Measurements from ENCODE around the gene EXO1. TPM values are rescaled to one million over a fixed set of nuclear protein-coding genes. Genes with fewer than 3 reads are reported as not detected.

Gene EXO1
- polyA plus RNA-seq, 1 of the 3 experiments (the other 2 are of a cell fraction), result 3.9 TPM

DNA sequence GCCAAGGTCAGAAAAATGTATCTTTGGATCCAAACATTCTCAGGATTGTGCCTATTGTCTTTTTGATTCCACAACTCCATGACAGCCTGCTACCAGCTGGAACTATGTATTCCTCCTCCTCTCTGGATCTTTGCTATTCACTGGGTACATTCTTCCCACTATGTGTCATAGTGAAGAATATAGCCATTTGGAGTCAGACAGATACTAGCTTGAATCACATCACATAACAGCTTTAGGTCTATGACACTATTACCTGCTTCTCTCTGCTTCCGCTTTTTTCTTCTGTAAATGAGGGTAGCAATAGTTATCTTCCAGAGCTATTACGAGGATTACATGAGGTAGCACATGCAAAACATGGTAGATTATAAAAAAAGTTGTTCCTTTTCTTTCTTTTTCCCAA is 5.4 kb upstream of the EXO1 start:
- Histone ChIP-seq H3K4me1 (ENCODE audit: control insufficient read depth in 1 of 2, insufficient read depth in 2 of 2, low read depth in 1 of 2, low read length in 1 of 2) (peaks cover 0 to 3% of the 10 kb centered on the region in 2 experiments; a peak in 2 of 4 replicates), H3K27ac (ENCODE audit: low read depth in 2 of 2, low read length in 1 of 2) (no peak overlapping the region), H3F3A (replicated peaks; ENCODE audit: insufficient read depth) (peaks cover 3% of the 10 kb centered on the region), H3K9ac (no peak overlapping the region), H4K20me1 (ENCODE audit: insufficient read depth) (no peaks in the 10 kb centered on the region), H3K9me3 (no peaks in the 10 kb centered on the region), H3K79me2 (ENCODE audit: insufficient read depth) (no peaks in the 10 kb centered on the region), H3K9me2 (no peaks in the 10 kb centered on the region), H3K27me3 (ENCODE audit: insufficient read depth) (no peaks in the 10 kb centered on the region), H3K4me3 (ENCODE audit: low read depth in 2 of 2, low read length in 1 of 2) (no peak overlapping the region), H3K4me2 (0 out of 2 replicates have a peak overlapping the region, but pooled peaks have one; percentile 4), H2AFZ (ENCODE audit: low read depth) (no peak overlapping the region), H3K36me3 (replicated peaks in 1 of 2; ENCODE audit: control insufficient read depth in 1 of 2, insufficient read depth in 2 of 2, low read length in 1 of 2) (no peaks in the 10 kb centered on the region)
- CTCF ChIA-PET, result interaction anchor here (2.7 to 6.2 kb wide), 3 partner anchors 9 to 231 kb away, joined by 8 to 23 read pairs (median 16); no protein-coding TSS in a partner anchor
- TF ChIP-seq MEF2A (IDR thresholded peaks at IDR 0.05; ENCODE audit: borderline replicate concordance, low read depth) (0 out of 2 replicates have a peak, but pooled peaks have one; percentile 27), RCOR1 (IDR thresholded peaks at IDR 0.05; ENCODE audit: low read length) (no peak), FOSL2 (IDR thresholded peaks at IDR 0.05; ENCODE audit: borderline replicate concordance, low read depth) (peak; percentile 26; the same call in 1 of the 2 replicates)
- 80% methylated on average over 2 of the region's 2 CpGs for WGBS (ENCODE audit: low lambda C conversion rate)
- POLR2A ChIA-PET, result no interaction called here
- no peak for DNase-seq

DNA sequence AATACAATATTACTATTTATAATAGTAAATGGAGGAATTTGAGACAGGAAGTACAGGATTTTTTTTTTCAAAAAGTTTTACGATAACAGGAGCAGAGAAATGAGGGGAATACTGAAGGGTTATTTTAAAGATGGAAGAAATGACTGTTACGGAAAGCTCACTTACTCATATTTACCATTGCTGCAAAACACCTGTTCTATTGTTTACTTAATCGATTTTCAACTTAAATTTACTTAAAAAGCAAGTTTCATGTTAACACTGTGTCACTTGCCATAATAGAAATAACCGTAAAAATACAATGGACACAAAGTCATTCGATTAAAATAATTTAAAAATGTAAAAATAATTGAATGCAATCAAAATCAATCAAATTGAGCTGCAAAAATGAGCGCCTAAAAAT is 3.4 kb upstream of the EXO1 start:
- Histone ChIP-seq H3K36me3 (replicated peaks in 1 of 2; ENCODE audit: control insufficient read depth in 1 of 2, insufficient read depth in 2 of 2, low read length in 1 of 2) (no peaks in the 10 kb centered on the region), H3K9me3 (no peaks in the 10 kb centered on the region), H3K4me2 (no peak overlapping the region), H2AFZ (ENCODE audit: low read depth) (no peak overlapping the region), H3K9me2 (no peaks in the 10 kb centered on the region), H3K4me3 (ENCODE audit: low read depth in 2 of 2, low read length in 1 of 2) (no peak overlapping the region), H3F3A (replicated peaks; ENCODE audit: insufficient read depth) (no peaks in the 10 kb centered on the region), H3K79me2 (ENCODE audit: insufficient read depth) (peaks cover 12% of the 10 kb centered on the region), H3K27me3 (ENCODE audit: insufficient read depth) (no peaks in the 10 kb centered on the region), H4K20me1 (ENCODE audit: insufficient read depth) (no peaks in the 10 kb centered on the region), H3K9ac (no peak overlapping the region), H3K4me1 (ENCODE audit: control insufficient read depth in 1 of 2, insufficient read depth in 2 of 2, low read depth in 1 of 2, low read length in 1 of 2) (peaks cover 0 to 16% of the 10 kb centered on the region in 2 experiments; a peak in 2 of 4 replicates), H3K27ac (ENCODE audit: low read depth in 2 of 2, low read length in 1 of 2) (no peak overlapping the region)
- ChIA-PET CTCF (interaction anchor here (0.6 to 6.2 kb wide), 3 partner anchors 11 to 233 kb away, joined by 3 to 23 read pairs (median 16); no protein-coding TSS in a partner anchor), POLR2A (no interaction called here)
- no peak for DNase-seq
- TF ChIP-seq JUND (IDR thresholded peaks at IDR 0.05), result no peak
- no peak for TF ChIP-seq FOSL2 (IDR thresholded peaks at IDR 0.05; ENCODE audit: borderline replicate concordance, low read depth)
- TF ChIP-seq, protein P1, sequence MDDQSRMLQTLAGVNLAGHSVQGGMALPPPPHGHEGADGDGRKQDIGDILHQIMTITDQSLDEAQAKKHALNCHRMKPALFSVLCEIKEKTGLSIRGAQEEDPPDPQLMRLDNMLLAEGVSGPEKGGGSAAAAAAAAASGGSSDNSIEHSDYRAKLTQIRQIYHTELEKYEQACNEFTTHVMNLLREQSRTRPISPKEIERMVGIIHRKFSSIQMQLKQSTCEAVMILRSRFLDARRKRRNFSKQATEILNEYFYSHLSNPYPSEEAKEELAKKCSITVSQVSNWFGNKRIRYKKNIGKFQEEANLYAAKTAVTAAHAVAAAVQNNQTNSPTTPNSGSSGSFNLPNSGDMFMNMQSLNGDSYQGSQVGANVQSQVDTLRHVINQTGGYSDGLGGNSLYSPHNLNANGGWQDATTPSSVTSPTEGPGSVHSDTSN (IDR thresholded peaks at IDR 0.05), result no peak
- WGBS (ENCODE audit: low lambda C conversion rate), result 76% methylated on average over 6 of the region's 6 CpGs

DNA sequence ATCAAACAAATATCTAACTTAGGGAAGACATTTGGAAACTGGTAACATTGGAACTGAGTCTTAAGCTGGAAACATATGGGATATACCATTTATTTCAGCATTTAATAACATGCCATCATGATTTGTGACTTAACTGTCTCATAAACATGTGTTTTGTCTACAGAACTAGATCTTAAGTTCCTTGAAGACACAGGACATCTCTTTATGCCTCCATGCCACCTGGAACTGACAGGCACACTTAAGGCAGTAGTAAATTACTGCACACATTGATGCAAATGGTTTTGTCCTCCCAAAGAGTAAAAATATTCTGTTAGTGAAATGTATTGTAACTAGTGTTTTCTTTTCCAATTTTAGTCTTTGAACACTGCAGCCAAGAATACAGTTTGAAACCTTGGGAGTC is 1.6 kb upstream of the EXO1 start:
- Histone ChIP-seq H3K79me2 (ENCODE audit: insufficient read depth) (peaks cover 12% of the 10 kb centered on the region), H3K4me2 (no peak overlapping the region), H3K4me1 (ENCODE audit: control insufficient read depth in 1 of 2, insufficient read depth in 2 of 2, low read depth in 1 of 2, low read length in 1 of 2) (peaks cover 0 to 17% of the 10 kb centered on the region in 2 experiments; a peak in 2 of 4 replicates), H3F3A (replicated peaks; ENCODE audit: insufficient read depth) (no peaks in the 10 kb centered on the region), H3K9ac (no peak overlapping the region), H4K20me1 (ENCODE audit: insufficient read depth) (no peaks in the 10 kb centered on the region), H3K4me3 (ENCODE audit: low read depth in 2 of 2, low read length in 1 of 2) (no peak overlapping the region), H3K27me3 (ENCODE audit: insufficient read depth) (no peaks in the 10 kb centered on the region), H3K27ac (ENCODE audit: low read depth in 2 of 2, low read length in 1 of 2) (no peak overlapping the region), H3K9me2 (no peaks in the 10 kb centered on the region), H2AFZ (ENCODE audit: low read depth) (no peak overlapping the region), H3K36me3 (replicated peaks in 1 of 2; ENCODE audit: control insufficient read depth in 1 of 2, insufficient read depth in 2 of 2, low read length in 1 of 2) (peaks cover 2 to 3% of the 10 kb centered on the region in 2 experiments), H3K9me3 (no peaks in the 10 kb centered on the region)
- CTCF ChIA-PET, result interaction anchor here (2.1 to 5.6 kb wide), 2 partner anchors 12 to 236 kb away, joined by 10 to 36 read pairs; no protein-coding TSS in a partner anchor
- POLR2A ChIA-PET, result no interaction called here
- DNase-seq, result no peak
- TF ChIP-seq, protein P2, sequence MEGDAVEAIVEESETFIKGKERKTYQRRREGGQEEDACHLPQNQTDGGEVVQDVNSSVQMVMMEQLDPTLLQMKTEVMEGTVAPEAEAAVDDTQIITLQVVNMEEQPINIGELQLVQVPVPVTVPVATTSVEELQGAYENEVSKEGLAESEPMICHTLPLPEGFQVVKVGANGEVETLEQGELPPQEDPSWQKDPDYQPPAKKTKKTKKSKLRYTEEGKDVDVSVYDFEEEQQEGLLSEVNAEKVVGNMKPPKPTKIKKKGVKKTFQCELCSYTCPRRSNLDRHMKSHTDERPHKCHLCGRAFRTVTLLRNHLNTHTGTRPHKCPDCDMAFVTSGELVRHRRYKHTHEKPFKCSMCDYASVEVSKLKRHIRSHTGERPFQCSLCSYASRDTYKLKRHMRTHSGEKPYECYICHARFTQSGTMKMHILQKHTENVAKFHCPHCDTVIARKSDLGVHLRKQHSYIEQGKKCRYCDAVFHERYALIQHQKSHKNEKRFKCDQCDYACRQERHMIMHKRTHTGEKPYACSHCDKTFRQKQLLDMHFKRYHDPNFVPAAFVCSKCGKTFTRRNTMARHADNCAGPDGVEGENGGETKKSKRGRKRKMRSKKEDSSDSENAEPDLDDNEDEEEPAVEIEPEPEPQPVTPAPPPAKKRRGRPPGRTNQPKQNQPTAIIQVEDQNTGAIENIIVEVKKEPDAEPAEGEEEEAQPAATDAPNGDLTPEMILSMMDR (IDR thresholded peaks at IDR 0.05), result no peak
- TF ChIP-seq MEF2A (IDR thresholded peaks at IDR 0.05; ENCODE audit: borderline replicate concordance, low read depth) (no peak), TCF12 (IDR thresholded peaks at IDR 0.05) (no peak), SIN3A (IDR thresholded peaks at IDR 0.05; ENCODE audit: borderline replicate concordance, low read depth, low read length) (no peak), ELF1 (IDR thresholded peaks at IDR 0.05) (no peak), SMC3 (IDR thresholded peaks at IDR 0.05; ENCODE audit: low read depth, low read length) (no peak), NRF1 (IDR thresholded peaks at IDR 0.05; ENCODE audit: low read depth, low read length) (no peak), GATA2 (CRISPR knock-in tag; IDR thresholded peaks at IDR 0.05) (no peak), NFIC (IDR thresholded peaks at IDR 0.05; ENCODE audit: borderline replicate concordance) (no peak), EP300 (IDR thresholded peaks at IDR 0.05; ENCODE audit: borderline replicate concordance in 1 of 2, low read depth in 1 of 2, low read length in 1 of 2) (no peak), RCOR1 (IDR thresholded peaks at IDR 0.05; ENCODE audit: low read length) (no peak), CHD2 (IDR thresholded peaks at IDR 0.05; ENCODE audit: low read length, partially characterized antibody) (no peak), EZH2phosphoT487 (IDR thresholded peaks at IDR 0.05; ENCODE audit: borderline replicate concordance, low read depth) (no peak), RXRA (IDR thresholded peaks at IDR 0.05; ENCODE audit: borderline replicate concordance, low read depth) (no peak), GABPA (IDR thresholded peaks at IDR 0.05; ENCODE audit: low read depth) (no peak)
- TF ChIP-seq, protein P3, sequence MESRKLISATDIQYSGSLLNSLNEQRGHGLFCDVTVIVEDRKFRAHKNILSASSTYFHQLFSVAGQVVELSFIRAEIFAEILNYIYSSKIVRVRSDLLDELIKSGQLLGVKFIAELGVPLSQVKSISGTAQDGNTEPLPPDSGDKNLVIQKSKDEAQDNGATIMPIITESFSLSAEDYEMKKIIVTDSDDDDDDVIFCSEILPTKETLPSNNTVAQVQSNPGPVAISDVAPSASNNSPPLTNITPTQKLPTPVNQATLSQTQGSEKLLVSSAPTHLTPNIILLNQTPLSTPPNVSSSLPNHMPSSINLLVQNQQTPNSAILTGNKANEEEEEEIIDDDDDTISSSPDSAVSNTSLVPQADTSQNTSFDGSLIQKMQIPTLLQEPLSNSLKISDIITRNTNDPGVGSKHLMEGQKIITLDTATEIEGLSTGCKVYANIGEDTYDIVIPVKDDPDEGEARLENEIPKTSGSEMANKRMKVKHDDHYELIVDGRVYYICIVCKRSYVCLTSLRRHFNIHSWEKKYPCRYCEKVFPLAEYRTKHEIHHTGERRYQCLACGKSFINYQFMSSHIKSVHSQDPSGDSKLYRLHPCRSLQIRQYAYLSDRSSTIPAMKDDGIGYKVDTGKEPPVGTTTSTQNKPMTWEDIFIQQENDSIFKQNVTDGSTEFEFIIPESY (IDR thresholded peaks at IDR 0.05; ENCODE audit: borderline replicate concordance, low read depth), result no peak

Measured in SK-N-SH (cell line).